ENCODE results near the gene ABCA4.
A peak's percentile ranks its signal among the peaks of the same experiment; 100 is the strongest.

The ABCA4 gene

GRCh38 chr1:93988634-93989350 lies 132.2 kb downstream of the ABCA4 start:
- Mint-ChIP-seq H3K36me3 (ENCODE audit: low read depth) (no peaks in the 10 kb centered on the region), H3K4me3 (no peak overlapping the region), H3K27ac (no peak overlapping the region), H3K4me1 (peaks cover 22% of the 10 kb centered on the region), H3K9me3 (no peaks in the 10 kb centered on the region), H3K27me3 (ENCODE audit: low read depth, poor library complexity) (peaks cover 8% of the 10 kb centered on the region)
- DNase-seq, result no peak
- no peak for TF ChIP-seq CTCF (IDR thresholded peaks at IDR 0.05)

GRCh38 chr1:93981274-93981667 lies 139.7 kb downstream of the ABCA4 start:
- no peak for TF ChIP-seq CTCF (IDR thresholded peaks at IDR 0.05)
- H3K27ac Mint-ChIP-seq, result no peak overlapping the region
- peaks cover 22% of the 10 kb centered on the region for H3K4me1 Mint-ChIP-seq

GRCh38 chr1:93980320-93981273 lies 140.4 kb downstream of the ABCA4 start:
- Mint-ChIP-seq H3K36me3 (ENCODE audit: low read depth) (no peaks in the 10 kb centered on the region), H3K27ac (peak overlapping the region; percentile 23), H3K9me3 (peaks cover 3% of the 10 kb centered on the region), H3K4me3 (no peak overlapping the region), H3K27me3 (ENCODE audit: low read depth, poor library complexity) (peaks cover 5% of the 10 kb centered on the region), H3K4me1 (peaks cover 22% of the 10 kb centered on the region)
- peak; percentile 32 for TF ChIP-seq CTCF (IDR thresholded peaks at IDR 0.05)
- peak; percentile 18 for DNase-seq

More at GRCh38 chr1:93981274-93981667, 139.7 kb downstream of the ABCA4 start:
- H3K9me3 Mint-ChIP-seq, result peaks cover 3% of the 10 kb centered on the region
- peaks cover 5% of the 10 kb centered on the region for H3K27me3 Mint-ChIP-seq (ENCODE audit: low read depth, poor library complexity)
- H3K4me3 Mint-ChIP-seq, result no peak overlapping the region
- H3K36me3 Mint-ChIP-seq (ENCODE audit: low read depth), result no peaks in the 10 kb centered on the region
- no peak for DNase-seq

GRCh38 chr1:93979718-93980319 lies 141.1 kb downstream of the ABCA4 start:
- no peak overlapping the region for H3K4me3 Mint-ChIP-seq
- H3K9me3 Mint-ChIP-seq, result peaks cover 3% of the 10 kb centered on the region
- DNase-seq, result no peak
- no peak for TF ChIP-seq CTCF (IDR thresholded peaks at IDR 0.05)
- peaks cover 22% of the 10 kb centered on the region for H3K4me1 Mint-ChIP-seq
- peaks cover 5% of the 10 kb centered on the region for H3K27me3 Mint-ChIP-seq (ENCODE audit: low read depth, poor library complexity)
- no peaks in the 10 kb centered on the region for H3K36me3 Mint-ChIP-seq (ENCODE audit: low read depth)
- peak overlapping the region; percentile 23 for H3K27ac Mint-ChIP-seq

- no peaks in the 10 kb centered on the region for H3K36me3 Mint-ChIP-seq (ENCODE audit: low read depth)
- TF ChIP-seq CTCF (IDR thresholded peaks at IDR 0.05), result no peak
- peaks cover 22% of the 10 kb centered on the region for H3K4me1 Mint-ChIP-seq
- no peak overlapping the region for H3K27ac Mint-ChIP-seq
- H3K4me3 Mint-ChIP-seq, result no peak overlapping the region
- H3K9me3 Mint-ChIP-seq, result peaks cover 3% of the 10 kb centered on the region
- H3K27me3 Mint-ChIP-seq (ENCODE audit: low read depth, poor library complexity), result peaks cover 8% of the 10 kb centered on the region
- DNase-seq, result no peak
Observed at GRCh38 chr1:93979040-93979717, 141.8 kb downstream of the ABCA4 start.

Measured in nephron progenitor cell (in vitro differentiated cells).